ENCODE measurements around the gene MB21D2. TPM values are rescaled to one million over a fixed set of nuclear protein-coding genes. Genes with fewer than 3 reads are reported as not detected.

The MB21D2 gene
- total and polyA plus RNA-seq, 2 experiments from 2014 or later, result 8.1 to 35.9 TPM

- TF ChIP-seq, protein P1, sequence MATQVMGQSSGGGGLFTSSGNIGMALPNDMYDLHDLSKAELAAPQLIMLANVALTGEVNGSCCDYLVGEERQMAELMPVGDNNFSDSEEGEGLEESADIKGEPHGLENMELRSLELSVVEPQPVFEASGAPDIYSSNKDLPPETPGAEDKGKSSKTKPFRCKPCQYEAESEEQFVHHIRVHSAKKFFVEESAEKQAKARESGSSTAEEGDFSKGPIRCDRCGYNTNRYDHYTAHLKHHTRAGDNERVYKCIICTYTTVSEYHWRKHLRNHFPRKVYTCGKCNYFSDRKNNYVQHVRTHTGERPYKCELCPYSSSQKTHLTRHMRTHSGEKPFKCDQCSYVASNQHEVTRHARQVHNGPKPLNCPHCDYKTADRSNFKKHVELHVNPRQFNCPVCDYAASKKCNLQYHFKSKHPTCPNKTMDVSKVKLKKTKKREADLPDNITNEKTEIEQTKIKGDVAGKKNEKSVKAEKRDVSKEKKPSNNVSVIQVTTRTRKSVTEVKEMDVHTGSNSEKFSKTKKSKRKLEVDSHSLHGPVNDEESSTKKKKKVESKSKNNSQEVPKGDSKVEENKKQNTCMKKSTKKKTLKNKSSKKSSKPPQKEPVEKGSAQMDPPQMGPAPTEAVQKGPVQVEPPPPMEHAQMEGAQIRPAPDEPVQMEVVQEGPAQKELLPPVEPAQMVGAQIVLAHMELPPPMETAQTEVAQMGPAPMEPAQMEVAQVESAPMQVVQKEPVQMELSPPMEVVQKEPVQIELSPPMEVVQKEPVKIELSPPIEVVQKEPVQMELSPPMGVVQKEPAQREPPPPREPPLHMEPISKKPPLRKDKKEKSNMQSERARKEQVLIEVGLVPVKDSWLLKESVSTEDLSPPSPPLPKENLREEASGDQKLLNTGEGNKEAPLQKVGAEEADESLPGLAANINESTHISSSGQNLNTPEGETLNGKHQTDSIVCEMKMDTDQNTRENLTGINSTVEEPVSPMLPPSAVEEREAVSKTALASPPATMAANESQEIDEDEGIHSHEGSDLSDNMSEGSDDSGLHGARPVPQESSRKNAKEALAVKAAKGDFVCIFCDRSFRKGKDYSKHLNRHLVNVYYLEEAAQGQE (IDR thresholded peaks at IDR 0.05; ENCODE audit: unreplicated experiment), result no peak
Observed at GRCh38 chr3:192847941-192848340, 69.7 kb downstream of the MB21D2 start (continued).

DNA sequence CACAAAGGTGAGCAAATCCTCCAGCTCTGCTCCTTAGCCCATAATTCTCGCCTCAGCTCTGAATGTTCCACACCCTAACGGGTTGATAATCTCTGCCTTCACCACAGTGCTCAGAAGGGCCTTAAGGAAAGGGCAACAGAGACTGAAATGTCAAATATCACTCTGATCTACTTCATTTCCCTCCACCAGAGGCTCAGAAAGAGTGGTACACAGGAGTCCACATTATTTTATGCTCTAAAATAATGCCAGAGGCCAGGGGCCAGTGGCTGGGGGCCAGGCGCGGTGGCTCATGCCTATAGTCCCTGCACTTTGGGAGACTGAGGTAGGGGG lies 72.2 kb downstream of the MB21D2 start:
- Histone ChIP-seq H4K20me1 (replicated peaks; ENCODE audit: insufficient read depth) (peaks cover 37% of the 10 kb centered on the region), H3F3A (replicated peaks; ENCODE audit: low read depth) (no peaks in the 10 kb centered on the region), H3K4me2 (peak overlapping the region; percentile 38; the same call in 1 of the 2 replicates), H3K4me3 (no peak overlapping the region), H2AFZ (no peak overlapping the region), H3K79me2 (replicated peaks; ENCODE audit: insufficient read depth) (peaks cover 97% of the 10 kb centered on the region), H3K27me3 (ENCODE audit: insufficient read depth) (no peaks in the 10 kb centered on the region), H3K36me3 (ENCODE audit: insufficient read depth) (no peaks in the 10 kb centered on the region), H3K9me2 (ENCODE audit: insufficient read depth) (no peaks in the 10 kb centered on the region), H3K4me1 (ENCODE audit: insufficient read depth) (peaks cover 58% of the 10 kb centered on the region), H3K27ac (ENCODE audit: low read depth) (peak overlapping the region; percentile 59; the same call in 1 of the 2 replicates)
- no peak for ATAC-seq
- Mint-ChIP-seq H3K27ac (no peak overlapping the region), H3K9me3 (no peaks in the 10 kb centered on the region), H3K4me3 (no peak overlapping the region), H3K36me3 (ENCODE audit: low read depth) (no peaks in the 10 kb centered on the region), H3K4me1 (peaks cover 54% of the 10 kb centered on the region), H3K27me3 (ENCODE audit: insufficient read depth, low read depth, poor library complexity) (peaks cover 2% of the 10 kb centered on the region)
- DNase-seq (ENCODE audit: low spot score), result no peak
- no peak for TF ChIP-seq ZNF114 (CRISPR knock-in tag; IDR thresholded peaks at IDR 0.05)
- TF ChIP-seq ETS1 (IDR thresholded peaks at IDR 0.05), result no peak
- no peak for TF ChIP-seq STAT1 (IDR thresholded peaks at IDR 0.05; ENCODE audit: unreplicated experiment)
- TF ChIP-seq ZNF462 (CRISPR knock-in tag; IDR thresholded peaks at IDR 0.05), result no peak
- TF ChIP-seq, protein P2, sequence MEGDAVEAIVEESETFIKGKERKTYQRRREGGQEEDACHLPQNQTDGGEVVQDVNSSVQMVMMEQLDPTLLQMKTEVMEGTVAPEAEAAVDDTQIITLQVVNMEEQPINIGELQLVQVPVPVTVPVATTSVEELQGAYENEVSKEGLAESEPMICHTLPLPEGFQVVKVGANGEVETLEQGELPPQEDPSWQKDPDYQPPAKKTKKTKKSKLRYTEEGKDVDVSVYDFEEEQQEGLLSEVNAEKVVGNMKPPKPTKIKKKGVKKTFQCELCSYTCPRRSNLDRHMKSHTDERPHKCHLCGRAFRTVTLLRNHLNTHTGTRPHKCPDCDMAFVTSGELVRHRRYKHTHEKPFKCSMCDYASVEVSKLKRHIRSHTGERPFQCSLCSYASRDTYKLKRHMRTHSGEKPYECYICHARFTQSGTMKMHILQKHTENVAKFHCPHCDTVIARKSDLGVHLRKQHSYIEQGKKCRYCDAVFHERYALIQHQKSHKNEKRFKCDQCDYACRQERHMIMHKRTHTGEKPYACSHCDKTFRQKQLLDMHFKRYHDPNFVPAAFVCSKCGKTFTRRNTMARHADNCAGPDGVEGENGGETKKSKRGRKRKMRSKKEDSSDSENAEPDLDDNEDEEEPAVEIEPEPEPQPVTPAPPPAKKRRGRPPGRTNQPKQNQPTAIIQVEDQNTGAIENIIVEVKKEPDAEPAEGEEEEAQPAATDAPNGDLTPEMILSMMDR (conservative IDR thresholded peaks at IDR 0.05; ENCODE audit: low read depth in 2 of 2), result no peak
- no peak for TF ChIP-seq JUNB (IDR thresholded peaks at IDR 0.05; ENCODE audit: unreplicated experiment)
- TF ChIP-seq EZH2 (IDR thresholded peaks at IDR 0.05; ENCODE audit: low read depth, unreplicated experiment), result no peak
- TF ChIP-seq CREB1 (CRISPR knock-in tag; IDR thresholded peaks at IDR 0.05; ENCODE audit: low read depth), result no peak
- TF ChIP-seq, protein P1 (IDR thresholded peaks at IDR 0.05; ENCODE audit: unreplicated experiment), result no peak

Measured in GM23338 (cell line).